GM23338 (cell line): ENCODE results near the gene UBE3B.

ENCODE experiments used
- CREB1 ChIP-seq: fragments of 250-450 bp; sonication (Bioruptor Pico); IDR thresholded peaks from 2 replicates; pipeline ENCODE4 v1.5.0; 2020; ENCODE audit warnings: low read depth, mild to moderate bottlenecking, moderate library complexity
- CTCF ChIP-seq, 2 experiments: fragments of 200-600 bp in 1 of 2; sonication (generic) in 1 of 2; conservative IDR thresholded peaks; 2 replicates each; pipeline versions ENCODE4 v1.5.1 to v1.6.1; 2016 to 2017; ENCODE audit warnings: antibody characterized with exemption in 2 of 2, low read depth in 2 of 2, mild to moderate bottlenecking in 2 of 2, moderate library complexity in 1 of 2
- ETS1 ChIP-seq: IDR thresholded peaks from 2 replicates; pipeline ENCODE4 v1.6.1; 2016; ENCODE audit warnings: antibody characterized with exemption
- EZH2 ChIP-seq: fragments of 200-600 bp; sonication (generic); IDR thresholded peaks from one replicate; pipeline ENCODE4 v1.8.0; 2017; ENCODE audit warnings: antibody characterized with exemption, mild to moderate bottlenecking, low read depth; ENCODE audit not compliant: unreplicated experiment
- EZH2phosphoT487 ChIP-seq: fragments of 200-600 bp; sonication (generic); IDR thresholded peaks from one replicate; pipeline ENCODE4 v1.8.1; 2018; ENCODE audit warnings: antibody characterized with exemption; ENCODE audit not compliant: unreplicated experiment
- NANOG ChIP-seq: IDR thresholded peaks from 2 replicates; pipeline ENCODE4 v1.6.1; 2016; ENCODE audit warnings: antibody characterized with exemption, borderline replicate concordance
- POLR2AphosphoS5 ChIP-seq: IDR thresholded peaks from 2 replicates; pipeline ENCODE4 v1.6.1; 2016; ENCODE audit warnings: antibody characterized with exemption, low read depth
- REST ChIP-seq: IDR thresholded peaks from one replicate; pipeline ENCODE4 v1.6.1; 2018; ENCODE audit warnings: antibody characterized with exemption; ENCODE audit not compliant: unreplicated experiment
- STAT1 ChIP-seq: IDR thresholded peaks from one replicate; pipeline ENCODE4 v1.6.1; 2016; ENCODE audit warnings: antibody characterized with exemption; ENCODE audit not compliant: unreplicated experiment

GRCh38 chr12:109527489-109528123 lies 50.2 kb downstream of the UBE3B start:
- TF ChIP-seq POLR2AphosphoS5, result no peak
- TF ChIP-seq CTCF (conservative IDR thresholded peaks at IDR 0.05; ENCODE audit: low read depth in 2 of 2), result no peak
- TF ChIP-seq CREB1, result no peak
- TF ChIP-seq EZH2phosphoT487, result no peak
- no peak for TF ChIP-seq EZH2
- TF ChIP-seq NANOG, result no peak
- TF ChIP-seq REST, result no peak
- no peak for TF ChIP-seq STAT1
- no peak for TF ChIP-seq ETS1
